HG03139 (cell line): ENCODE data around the gene PUS7L.
A peak's percentile ranks its signal among the peaks of the same experiment; 100 is the strongest.
"Not testable (repeated sequence)": the region's sequence is repeated elsewhere in the genome, so short reads cannot be mapped to it uniquely, and the experiment has no call there.

Source experiments
- ATAC-seq: cut with Tn5 transposase; IDR thresholded peaks from one replicate; pipeline ENCODE4 v1.9.1; 2021; ENCODE audit not compliant: unreplicated experiment

The PUS7L gene

GRCh38 chr12:43751360-43751759 is 7.2 kb downstream of the PUS7L start:
- ATAC-seq: not testable (repeated sequence)

- no peak for ATAC-seq
Observed at GRCh38 chr12:43750814-43751213, 7.8 kb downstream of the PUS7L start.

- ATAC-seq: no peak
Observed at GRCh38 chr12:43749016-43749415, 9.6 kb downstream of the PUS7L start.

- no peak for ATAC-seq
Observed at GRCh38 chr12:43744826-43745225, 13.8 kb downstream of the PUS7L start.

GRCh38 chr12:43742106-43742505 is 16.5 kb downstream of the PUS7L start:
- ATAC-seq: no peak

- no peak for ATAC-seq
Observed at GRCh38 chr12:43740511-43741100, 18.0 kb downstream of the PUS7L start.

- no peak for ATAC-seq
Observed at GRCh38 chr12:43737646-43738045, 20.9 kb downstream of the PUS7L start.

GRCh38 chr12:43736927-43737440 is 21.6 kb downstream of the PUS7L start:
- no peak for ATAC-seq

- ATAC-seq: no peak
Observed at GRCh38 chr12:43733687-43734086, 24.9 kb downstream of the PUS7L start.

GRCh38 chr12:43730283-43730682 is 28.3 kb downstream of the PUS7L start:
- no peak for ATAC-seq

GRCh38 chr12:43728698-43729097 is 29.9 kb downstream of the PUS7L start:
- no peak for ATAC-seq

GRCh38 chr12:43728117-43728516 is 30.5 kb downstream of the PUS7L start:
- no peak for ATAC-seq

- no peak for ATAC-seq
Observed at GRCh38 chr12:43723134-43723533, 35.5 kb downstream of the PUS7L start.

GRCh38 chr12:43722621-43723020 is 36.0 kb downstream of the PUS7L start:
- ATAC-seq: no peak

- ATAC-seq: no peak
Observed at GRCh38 chr12:43711348-43711747, 47.2 kb downstream of the PUS7L start.

GRCh38 chr12:43703772-43704171 is 54.8 kb downstream of the PUS7L start:
- ATAC-seq: not testable (repeated sequence)

- not testable (repeated sequence) for ATAC-seq
Observed at GRCh38 chr12:43701194-43701593, 57.4 kb downstream of the PUS7L start.

GRCh38 chr12:43696154-43696553 is 62.4 kb downstream of the PUS7L start:
- ATAC-seq: no peak

- no peak for ATAC-seq
Observed at GRCh38 chr12:43694879-43695278, 63.7 kb downstream of the PUS7L start.

GRCh38 chr12:43692064-43692463 is 66.5 kb downstream of the PUS7L start:
- ATAC-seq: no peak

GRCh38 chr12:43685491-43685890 is 73.1 kb downstream of the PUS7L start:
- ATAC-seq: not testable (repeated sequence)

- peak; percentile 93 for ATAC-seq
Observed at GRCh38 chr12:43676183-43676813, 82.3 kb downstream of the PUS7L start.
